Bone marrow (tissue), 2 donors: ENCODE measurements around the gene OSBPL7.
A peak's percentile ranks its signal among the peaks of the same experiment; 100 is the strongest.

Experiments
- DNase-seq, 2 donors: peaks; one replicate each; lab custom pipeline; 2025; lab: John Stamatoyannopoulos, UW

OSBPL7 gene, protein sequence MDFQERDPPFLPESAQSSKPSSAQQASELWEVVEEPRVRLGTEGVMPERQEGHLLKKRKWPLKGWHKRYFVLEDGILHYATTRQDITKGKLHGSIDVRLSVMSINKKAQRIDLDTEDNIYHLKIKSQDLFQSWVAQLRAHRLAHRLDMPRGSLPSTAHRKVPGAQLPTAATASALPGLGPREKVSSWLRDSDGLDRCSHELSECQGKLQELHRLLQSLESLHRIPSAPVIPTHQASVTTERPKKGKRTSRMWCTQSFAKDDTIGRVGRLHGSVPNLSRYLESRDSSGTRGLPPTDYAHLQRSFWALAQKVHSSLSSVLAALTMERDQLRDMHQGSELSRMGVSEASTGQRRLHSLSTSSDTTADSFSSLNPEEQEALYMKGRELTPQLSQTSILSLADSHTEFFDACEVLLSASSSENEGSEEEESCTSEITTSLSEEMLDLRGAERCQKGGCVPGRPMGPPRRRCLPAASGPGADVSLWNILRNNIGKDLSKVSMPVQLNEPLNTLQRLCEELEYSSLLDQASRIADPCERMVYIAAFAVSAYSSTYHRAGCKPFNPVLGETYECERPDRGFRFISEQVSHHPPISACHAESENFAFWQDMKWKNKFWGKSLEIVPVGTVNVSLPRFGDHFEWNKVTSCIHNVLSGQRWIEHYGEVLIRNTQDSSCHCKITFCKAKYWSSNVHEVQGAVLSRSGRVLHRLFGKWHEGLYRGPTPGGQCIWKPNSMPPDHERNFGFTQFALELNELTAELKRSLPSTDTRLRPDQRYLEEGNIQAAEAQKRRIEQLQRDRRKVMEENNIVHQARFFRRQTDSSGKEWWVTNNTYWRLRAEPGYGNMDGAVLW

DNA sequence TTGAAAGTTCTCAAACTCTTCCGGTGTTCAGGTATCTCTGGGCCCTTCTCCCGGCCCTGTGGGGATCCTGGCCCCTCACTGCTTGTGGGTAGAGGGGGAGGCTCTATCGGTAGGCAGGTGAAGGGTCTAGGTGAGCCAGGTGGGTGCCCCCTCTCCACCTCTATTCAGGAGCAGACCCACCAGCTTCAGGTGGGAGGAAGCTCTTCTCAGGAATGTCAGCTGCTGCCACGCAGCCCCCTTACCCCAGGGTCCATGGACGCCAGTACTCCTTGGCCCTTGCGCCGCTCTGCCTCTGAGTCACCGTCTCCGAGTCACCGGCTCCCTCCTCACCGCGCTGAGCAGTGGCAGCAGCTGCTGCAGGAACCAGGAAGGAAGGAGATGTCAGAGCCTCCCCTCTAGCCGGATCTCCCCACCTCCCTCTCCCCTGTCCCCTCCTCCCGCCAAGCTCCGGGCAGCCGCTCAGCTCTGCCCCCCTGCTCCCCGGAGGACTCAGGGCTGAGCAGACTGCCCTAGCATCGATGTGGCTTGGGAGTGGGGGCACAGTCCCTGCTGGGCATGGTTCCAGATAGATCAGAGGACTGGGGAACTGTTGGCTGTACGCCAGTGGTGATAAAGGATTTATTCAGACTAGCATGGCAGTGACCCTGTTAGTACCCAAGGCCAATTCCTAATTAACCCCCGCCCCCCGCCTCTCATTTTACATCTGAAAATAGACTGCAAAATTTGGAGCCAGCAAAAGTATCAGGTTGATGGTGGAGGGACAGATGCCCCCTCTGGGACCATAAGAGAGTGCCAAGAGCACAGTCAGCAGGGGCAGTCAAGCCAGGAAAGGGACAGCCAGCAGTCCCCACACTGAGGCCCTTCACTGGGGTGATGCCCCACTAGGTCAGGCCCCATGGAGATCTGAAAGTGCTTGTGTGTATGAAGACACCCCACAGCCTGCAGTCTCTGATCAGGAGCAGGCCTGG lies at the start of gene OSBPL7:
Gene OSBPL7 (minus strand): TSS at position 371 of the 968 bp plus-strand sequence. CDS start 1,516 bp downstream, outside the sequence.
- DNase-seq: peak; percentile 56 to 95

DNA sequence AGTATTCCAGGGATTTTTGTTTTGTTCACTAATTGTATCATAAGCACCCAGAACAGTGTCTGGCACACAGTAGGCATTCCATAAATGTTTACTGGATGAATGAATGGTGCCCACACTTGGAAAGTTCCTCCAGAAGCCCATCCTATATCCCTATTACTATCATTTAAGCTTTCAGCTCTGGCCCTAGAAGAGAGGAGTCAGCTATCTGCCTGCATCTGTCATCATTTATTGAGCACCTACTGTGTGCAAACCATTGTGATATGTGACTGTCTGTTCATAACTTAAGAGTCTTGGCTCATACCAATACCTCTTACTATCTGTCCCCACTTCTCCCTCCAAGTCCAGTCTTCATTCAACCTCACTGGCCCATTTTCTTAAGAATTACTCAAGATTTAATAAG lies 49.5 kb upstream of the OSBPL7 start:
- no peak for DNase-seq

DNA sequence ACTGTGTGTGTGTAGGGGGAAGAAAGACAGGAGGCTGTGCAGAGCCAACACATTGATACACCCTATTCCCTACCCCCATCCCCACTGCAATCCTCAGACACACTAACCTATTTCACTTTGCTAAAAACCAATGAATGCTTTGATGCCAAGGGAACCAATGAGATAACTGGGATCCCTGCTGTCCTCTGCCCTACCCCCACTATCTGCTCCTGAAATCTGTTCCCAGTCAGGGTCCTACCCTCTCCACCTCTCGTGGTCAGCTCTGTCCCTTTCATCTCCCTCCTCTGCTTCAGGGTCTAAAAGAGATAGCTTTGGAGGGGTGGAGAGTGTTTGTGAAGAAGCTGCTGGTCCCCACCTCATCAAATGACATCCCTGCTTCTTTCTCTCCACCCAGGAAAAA lies 48.5 kb upstream of the OSBPL7 start:
- DNase-seq: no peak

DNA sequence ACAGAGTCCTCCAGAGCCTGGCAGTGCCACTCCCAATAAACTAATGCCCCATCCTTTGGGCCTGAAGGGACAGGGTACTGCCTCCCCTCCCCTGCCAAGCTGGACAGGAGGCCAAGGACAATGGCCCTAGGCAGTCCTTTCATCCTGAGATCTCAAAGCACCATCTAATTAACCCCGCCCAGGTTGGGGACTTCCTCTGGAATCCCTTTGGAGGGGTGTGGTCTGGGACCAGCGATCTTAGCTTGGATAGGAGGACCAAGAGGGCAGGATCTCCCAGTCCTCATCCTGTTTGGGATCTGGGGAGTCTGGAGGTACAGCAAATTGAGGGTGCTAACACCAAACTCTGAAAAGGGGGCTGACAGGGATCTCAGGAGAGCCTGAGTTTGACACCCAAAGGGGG lies 47.5 kb upstream of the OSBPL7 start:
- no peak for DNase-seq

DNA sequence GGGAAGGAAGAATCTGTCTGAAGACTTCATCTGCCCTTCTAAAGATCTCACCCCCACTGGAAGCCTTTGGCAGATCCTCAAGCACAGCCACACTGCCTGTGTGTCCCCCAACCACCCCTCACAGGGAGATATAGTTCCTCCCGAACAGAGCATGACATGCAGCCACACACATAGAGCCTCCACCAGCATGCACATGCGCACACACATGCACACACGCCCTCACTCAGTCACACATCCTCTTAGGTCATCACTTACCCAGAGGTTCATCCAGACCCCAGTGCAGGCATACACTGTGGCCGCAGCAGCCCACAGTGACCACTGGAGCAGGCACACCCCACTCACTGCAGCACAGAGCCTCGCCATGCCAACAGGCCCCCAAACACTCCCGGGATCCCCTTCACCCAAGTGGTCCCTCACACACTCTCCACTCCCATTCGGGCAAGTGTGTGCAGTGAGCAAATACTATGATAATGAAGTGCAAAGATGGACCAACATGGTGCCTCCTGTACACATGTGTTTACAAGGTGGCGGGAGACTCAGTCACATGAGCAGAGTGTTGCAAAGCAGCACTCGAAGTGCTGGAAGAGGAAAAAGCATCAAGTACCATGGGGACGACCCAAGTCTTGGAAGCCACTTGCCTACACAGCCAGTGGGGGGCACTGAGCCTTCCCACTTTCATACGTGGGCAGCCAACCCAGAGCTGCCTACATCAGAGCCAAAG lies 46.4 kb upstream of the OSBPL7 start:
- no peak for DNase-seq

DNA sequence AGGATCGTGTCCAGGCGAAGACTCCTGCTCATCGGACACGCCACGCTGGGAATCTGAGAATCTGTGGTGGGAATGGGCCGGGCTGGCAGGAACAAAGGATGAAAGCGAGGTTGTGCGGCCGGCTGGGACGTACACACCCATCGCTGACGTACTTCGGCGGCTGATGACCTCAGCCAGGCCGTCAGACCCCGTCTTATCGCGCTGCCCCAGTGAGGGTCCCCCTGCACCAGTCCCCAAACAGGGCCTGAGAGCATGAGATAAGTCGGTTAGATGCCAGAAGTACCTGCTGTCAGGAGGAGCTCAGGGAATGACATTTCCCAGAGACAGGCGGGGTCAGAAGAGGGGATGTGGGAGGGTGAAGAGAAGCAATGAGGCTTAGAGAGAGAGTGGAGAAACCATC lies 45.3 kb upstream of the OSBPL7 start:
- DNase-seq: no peak

DNA sequence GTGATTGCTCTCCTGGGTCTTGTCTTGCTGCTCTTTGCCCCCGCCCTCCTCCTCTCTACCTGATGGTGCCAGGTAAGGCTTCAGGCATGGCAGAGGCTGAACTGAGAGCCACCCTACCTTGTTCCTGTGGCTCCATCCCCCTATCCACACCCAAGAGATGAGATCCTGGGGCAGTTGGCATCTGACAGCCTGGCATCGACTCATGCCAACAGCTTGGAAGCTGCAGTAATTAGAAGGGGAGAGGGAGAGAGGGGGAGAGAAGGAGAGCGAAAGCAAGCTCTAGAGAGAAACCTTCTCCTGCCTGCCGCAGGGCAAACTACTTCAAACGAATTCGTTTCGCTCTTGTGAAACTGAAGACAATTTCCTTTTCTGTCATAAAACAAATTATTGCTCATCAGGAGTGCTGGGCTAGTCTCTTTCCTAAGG lies 43.2 kb upstream of the OSBPL7 start:
- peak in 1 of 2 donors; percentile 17 for DNase-seq

DNA sequence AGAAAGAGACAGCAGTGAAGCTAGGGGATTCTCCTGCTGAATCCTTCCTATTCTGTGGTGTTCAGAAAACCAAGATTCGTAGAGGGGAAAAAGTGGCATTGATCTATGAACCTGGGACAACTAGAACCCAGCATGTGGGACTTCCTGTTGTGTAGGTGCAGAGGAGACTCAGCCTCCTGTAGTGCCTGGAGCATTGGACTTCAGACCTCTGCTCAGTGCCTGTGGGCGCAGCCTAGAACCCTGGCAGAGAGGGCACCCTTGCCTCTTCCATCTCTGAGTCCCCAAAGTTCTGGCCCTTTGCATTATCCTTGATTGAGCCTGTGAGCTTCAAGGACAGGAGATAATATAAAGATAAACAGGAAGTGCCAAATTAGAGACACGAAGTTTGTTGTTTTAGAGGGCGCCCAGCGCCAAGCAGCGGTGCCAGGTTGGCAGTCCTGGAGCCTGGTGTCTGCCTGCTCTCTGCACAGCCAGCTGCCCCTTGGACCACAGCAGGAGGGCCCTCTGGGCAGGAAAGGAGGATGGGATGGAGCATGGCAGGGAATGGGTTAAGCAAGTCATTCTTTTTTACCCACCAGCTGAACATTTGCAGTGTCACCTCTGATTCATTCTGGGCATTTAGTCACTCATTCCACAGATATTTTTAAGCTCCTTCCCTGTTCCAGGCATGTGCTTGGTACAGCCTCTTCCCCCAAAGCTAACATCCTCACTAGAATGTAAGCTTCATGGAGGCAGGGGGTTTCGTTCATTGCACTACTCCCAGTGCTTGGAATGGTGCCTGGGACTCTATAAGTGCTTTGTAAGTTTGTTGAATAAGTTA lies 41.2 kb upstream of the OSBPL7 start:
- DNase-seq: peak in 1 of 2 donors; percentile 16

DNA sequence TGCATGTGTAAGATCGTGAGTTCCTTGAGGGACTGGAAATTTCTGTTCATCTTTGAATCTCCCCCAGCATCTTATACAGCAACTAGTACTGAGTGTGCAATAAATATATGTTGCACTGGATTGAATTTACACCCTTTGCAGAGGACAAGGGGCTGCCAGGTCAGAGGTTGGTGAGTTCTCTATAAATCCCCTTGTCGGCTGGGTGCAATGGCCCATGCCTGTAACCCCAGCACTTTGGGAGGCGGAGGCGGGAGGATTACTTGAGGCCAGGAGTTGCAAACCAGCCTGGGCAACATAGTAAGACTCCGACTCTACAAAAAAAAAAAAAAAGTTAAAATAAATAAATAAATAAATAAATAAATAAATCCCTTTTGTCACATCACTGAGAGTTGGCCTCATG lies 38.8 kb upstream of the OSBPL7 start:
- DNase-seq: no peak

DNA sequence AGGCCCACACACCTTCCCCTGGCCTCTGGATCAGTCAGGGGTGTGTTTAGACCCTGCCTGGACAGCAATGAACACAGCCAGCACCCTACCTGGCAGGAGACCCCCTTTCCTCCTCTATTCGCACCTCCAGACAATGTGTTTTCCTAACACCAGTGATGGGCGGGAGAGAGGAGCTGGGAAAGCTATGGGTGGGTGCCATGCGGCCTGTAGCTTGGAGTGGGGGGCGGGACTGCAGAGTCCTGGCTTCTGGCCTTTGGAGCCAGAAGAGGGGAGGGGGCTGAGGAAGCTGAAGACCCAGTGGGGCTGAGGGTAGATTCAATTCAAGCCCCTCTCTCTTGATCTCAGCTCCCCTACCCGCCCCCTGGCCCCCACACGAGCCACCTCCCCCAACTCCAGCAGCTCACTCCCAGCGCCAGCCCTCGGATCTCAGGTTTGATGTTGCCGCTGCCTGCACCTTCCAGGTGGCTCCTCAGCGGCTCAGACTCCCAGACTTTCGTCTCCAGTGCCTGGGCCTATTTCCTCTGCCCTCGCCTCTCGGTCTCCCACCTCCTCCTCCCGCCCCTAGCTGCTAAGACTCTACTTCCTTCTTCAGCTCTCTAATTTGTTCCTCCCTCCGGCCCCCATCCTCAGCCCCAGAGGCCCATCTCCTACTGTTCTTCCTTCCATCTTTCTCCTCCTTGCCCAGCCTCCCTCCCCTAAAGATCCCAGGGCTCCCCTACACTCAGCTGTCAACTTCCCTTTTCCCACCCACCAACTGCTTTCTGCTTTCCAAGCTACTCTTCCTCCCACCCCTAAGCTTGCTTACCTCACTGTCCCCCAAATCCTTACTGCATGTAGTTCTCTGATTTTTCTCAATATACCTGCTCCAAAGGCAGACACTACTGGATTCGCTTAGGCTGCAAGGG lies 36.2 kb upstream of the OSBPL7 start:
- peak in 1 of 2 donors; percentile 17 for DNase-seq

DNA sequence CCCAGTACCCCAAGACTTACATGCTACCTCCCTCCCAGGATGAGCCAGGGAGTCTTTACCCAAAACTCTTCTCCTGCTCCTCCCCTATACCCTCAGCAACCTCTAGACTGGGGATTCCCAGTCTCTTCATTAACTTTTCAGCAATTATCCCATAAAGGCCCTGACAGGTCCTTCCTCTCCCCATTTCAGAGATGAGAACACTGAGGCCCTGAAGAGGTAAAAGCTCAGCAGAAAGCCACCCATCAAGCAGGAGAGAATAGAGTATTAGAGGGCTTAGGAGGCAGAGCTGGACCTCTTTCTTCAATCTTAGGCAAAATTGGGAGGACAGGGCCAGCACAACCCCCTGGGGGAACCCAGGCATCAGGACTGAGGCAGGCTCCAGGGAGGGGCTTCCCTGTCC lies 35.2 kb upstream of the OSBPL7 start:
- no peak for DNase-seq

DNA sequence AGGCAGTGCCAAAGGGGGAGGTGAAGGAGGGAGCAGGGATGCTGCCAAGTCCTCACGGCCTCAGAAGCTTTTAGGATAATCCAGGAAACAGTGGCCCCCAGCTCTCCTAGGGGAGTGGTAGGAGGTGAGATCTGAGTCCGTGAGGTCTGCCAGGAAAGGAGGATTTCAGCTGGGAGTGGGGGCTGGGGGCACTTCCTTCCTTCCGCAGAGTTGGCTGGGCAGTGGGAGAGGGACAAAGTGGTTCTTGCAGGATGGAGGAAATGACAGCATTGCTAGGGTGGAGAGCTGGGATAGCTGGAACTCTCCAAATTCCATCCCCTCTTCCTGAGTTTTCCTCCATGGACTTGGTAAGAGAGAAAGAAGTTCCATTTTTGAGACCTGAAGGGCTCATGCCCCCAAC lies 34.1 kb upstream of the OSBPL7 start:
- no peak for DNase-seq

DNA sequence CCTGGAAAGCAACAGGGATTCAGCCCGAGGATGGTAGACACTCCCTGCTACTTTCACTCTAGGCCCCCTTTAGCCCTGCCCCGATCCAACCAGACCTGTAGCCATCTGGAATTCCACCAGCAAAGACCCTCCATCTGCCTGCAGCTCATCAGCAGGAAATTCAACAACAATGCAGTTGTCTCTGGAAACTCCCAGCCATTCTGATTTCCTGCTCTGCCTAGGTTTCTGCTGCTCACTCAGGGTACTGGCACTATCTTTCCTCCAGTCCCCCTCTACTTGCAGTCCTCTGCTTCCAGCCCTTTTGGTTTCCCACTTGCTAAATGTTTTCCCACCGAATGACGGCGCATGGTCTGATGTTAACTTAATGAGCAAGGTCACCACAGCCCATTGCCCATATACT lies 32.0 kb upstream of the OSBPL7 start:
- DNase-seq: no peak

DNA sequence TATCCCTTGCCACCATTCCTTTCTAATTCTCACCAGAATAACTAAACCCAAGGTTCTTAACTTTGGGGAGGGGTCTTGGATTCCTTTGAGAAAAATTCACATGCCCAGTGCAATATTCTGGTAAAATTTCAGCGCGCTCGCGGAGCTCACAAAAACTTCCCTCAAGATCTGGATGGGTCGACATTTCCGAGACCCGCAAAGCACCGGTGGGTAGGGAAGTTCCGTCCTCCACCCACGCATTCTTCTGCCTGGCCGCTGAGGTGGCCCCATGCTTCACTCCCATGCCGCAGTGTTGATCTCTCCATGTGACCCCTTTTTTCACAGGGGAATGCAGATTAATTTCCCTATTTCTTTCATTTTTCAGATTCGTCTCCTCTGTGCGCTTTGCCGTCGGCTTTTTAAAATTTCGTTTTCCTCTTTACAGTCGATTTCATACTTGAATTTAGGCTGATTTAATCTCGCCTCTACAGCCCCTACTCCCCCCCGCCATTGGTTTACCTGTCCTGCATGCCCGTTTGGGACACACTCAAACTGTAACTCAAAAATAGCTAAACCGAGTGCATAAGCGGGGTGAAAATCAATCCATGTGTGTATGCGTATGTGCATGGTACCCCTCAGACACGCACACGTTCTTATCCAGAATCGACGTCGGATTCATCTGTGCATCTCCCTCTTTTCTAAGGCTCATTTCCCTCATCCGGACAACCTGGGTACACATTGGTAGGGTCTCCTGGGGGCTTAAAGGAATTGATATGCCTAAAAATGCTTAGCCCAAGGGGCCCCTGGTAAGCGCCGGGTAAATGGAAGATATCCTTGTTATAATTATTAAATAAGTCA lies 30.7 kb upstream of the OSBPL7 start:
- no peak for DNase-seq

DNA sequence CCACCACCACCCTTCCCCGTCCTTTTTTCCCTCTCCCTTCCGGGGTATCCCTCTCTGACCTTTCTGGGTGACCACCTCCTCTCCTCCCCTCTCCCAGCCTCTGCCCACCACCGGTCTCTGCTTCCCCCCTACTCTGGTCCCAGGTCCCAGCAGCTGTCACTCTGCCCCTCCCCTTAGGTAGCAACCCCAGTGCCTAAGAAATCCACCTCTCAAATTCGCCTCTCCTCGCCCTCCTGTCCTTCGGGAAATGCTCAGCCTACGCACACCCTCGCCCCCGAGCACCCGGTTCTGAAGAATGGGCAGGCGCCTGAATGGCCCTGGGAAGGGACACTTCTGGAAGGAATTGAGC lies 30.1 kb upstream of the OSBPL7 start:
- DNase-seq: no peak

DNA sequence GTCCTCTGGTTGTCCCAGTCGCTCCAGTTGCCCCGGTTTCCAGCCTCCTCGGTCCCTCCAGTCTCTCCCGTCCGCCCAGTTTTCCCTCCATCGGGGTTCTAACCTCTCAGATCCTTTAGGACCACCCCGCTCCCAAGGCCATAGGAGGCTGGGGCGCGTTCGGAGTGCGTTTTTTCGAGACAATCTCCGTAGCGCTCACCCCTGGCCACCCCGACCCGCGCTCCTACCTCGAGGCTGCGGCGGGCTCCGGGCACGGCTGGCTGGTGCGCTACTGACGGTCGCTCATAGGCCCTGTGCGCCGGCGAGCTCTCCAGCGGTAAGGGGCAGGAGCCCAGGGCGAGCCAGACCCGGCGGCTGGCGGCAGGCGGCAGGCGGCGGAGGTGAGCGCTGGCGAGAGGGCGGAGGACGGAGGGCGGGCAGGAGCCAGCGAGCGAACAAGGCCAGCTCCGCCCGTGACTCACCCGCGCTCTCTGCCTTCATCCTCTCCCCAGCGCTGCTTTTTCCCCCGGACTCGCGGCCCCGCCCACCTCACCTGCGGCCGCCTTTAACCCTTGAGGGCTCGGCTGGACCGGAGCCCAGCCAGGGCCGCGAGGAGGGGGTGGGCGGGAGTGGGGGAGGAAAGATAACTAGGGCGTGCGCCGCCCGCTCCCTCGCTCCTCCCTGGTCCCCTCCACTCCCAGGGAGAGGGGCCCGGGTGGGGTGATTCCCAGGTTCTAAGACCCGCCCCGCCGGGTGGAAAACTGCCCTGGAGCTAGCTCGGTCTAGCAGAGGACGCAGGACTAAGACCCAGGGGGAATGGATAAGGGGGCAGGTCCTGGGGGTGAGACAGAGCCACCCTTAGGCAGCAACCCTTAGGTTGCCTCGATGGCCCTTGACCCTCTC lies 29.3 kb upstream of the OSBPL7 start, which contains the start of gene SP6:
Gene SP6 (minus strand): TSS at position 472 of the 882 bp plus-strand sequence. CDS start 2,734 bp downstream, outside the sequence.
- peak in 1 of 2 donors; percentile 26 for DNase-seq

DNA sequence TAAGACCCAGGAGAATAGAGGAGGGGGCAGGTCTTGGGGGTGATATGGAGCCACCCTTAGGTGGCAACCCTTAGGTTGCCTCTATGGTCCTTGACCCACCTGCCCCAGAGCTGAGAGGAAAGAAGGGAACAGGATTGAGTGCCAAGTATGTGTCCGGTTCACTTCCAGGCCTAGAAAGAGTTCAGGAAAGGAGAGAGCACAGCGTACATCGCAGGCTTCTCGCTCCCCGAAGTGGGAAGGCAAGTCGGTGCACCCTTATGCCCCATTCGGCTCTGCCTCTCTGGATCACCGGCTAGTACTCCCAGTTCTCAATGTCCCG lies 28.7 kb upstream of the OSBPL7 start:
- DNase-seq: no peak

DNA sequence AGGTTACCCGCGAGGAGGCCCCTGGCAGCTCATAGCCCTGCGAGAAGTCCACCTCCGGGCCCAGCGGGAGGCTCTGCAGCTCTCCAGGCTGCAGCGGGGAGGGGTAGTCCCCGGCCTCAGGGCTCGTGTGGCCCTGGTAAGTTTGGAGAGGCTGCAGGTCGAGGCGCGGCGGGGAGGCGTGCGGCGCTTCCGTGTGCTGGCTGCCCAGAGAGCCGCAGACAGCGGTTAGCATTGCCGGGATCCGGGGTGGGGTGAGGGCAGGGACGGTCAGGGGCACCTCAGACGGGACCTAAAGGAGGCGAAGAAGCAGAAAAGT lies 26.6 kb upstream of the OSBPL7 start:
- DNase-seq: no peak
